Measurements from ENCODE around the gene BST2.

GRCh38 chr19:17454576-17455071 lies 49.2 kb upstream of the BST2 start:
- TF ChIP-seq, protein P1, sequence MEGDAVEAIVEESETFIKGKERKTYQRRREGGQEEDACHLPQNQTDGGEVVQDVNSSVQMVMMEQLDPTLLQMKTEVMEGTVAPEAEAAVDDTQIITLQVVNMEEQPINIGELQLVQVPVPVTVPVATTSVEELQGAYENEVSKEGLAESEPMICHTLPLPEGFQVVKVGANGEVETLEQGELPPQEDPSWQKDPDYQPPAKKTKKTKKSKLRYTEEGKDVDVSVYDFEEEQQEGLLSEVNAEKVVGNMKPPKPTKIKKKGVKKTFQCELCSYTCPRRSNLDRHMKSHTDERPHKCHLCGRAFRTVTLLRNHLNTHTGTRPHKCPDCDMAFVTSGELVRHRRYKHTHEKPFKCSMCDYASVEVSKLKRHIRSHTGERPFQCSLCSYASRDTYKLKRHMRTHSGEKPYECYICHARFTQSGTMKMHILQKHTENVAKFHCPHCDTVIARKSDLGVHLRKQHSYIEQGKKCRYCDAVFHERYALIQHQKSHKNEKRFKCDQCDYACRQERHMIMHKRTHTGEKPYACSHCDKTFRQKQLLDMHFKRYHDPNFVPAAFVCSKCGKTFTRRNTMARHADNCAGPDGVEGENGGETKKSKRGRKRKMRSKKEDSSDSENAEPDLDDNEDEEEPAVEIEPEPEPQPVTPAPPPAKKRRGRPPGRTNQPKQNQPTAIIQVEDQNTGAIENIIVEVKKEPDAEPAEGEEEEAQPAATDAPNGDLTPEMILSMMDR (conservative IDR thresholded peaks at IDR 0.05; ENCODE audit: low read length) = no peak
- TF ChIP-seq EZH2phosphoT487 (IDR thresholded peaks at IDR 0.05; ENCODE audit: borderline replicate concordance, low read depth, low read length) = no peak
